ENCODE results near the gene HSD11B2.

DNA sequence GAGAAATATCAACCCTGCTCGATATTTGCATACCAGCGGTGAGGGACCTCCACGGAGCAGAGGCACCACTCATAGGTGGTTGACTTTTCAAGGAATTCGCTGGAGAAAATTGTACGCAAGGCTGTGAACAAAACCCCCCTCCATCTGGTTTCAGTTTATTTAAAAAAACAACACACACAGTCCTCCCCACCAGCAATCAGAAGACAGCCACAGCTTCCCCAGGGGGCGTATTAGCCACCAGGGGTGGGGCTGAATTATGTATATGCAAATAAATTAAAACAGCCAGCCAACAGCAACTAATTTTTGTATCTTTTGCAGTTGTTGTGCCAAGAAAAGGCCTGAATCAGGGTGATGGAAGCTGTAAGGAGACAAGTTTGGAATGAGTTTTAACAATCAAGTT is 5.9 kb upstream of the HSD11B2 start:
- TF ChIP-seq CTCF (IDR thresholded peaks at IDR 0.05; ENCODE audit: low read length) (no peak), EZH2 (IDR thresholded peaks at IDR 0.05; ENCODE audit: borderline replicate concordance, low read length) (no peak)
